Measurements from ENCODE around the gene GABBR2.
"Not testable (repeated sequence)": the region's sequence is repeated elsewhere in the genome, so short reads cannot be mapped to it uniquely, and the experiment has no call there.

Gene GABBR2

GRCh38 chr9:98271479-98271878, 437.3 kb downstream of the GABBR2 start:
- Mint-ChIP-seq H3K36me3 (ENCODE audit: low read depth) (no peaks in the 10 kb centered on the region), H3K4me3 (no peak overlapping the region), H3K4me1 (peaks cover 25% of the 10 kb centered on the region), H3K27ac (no peak overlapping the region), H3K27me3 (ENCODE audit: low read depth) (peaks cover 28% of the 10 kb centered on the region), H3K9me3 (no peaks in the 10 kb centered on the region)
- no peak for TF ChIP-seq CTCF (IDR thresholded peaks at IDR 0.05; ENCODE audit: unreplicated experiment in 3 of 3)

GRCh38 chr9:98270284-98270683, 438.5 kb downstream of the GABBR2 start:
- not testable (repeated sequence) for H3K4me3 Mint-ChIP-seq; H3K9me3 Mint-ChIP-seq; H3K36me3 Mint-ChIP-seq (ENCODE audit: low read depth)

GRCh38 chr9:98269652-98270051, 439.1 kb downstream of the GABBR2 start:
- H3K27me3 Mint-ChIP-seq (ENCODE audit: low read depth), result peaks cover 24% of the 10 kb centered on the region
- H3K27ac Mint-ChIP-seq; H3K36me3 Mint-ChIP-seq (ENCODE audit: low read depth); H3K9me3 Mint-ChIP-seq; H3K4me3 Mint-ChIP-seq: not testable (repeated sequence)
- H3K4me1 Mint-ChIP-seq, result peaks cover 25% of the 10 kb centered on the region

More at GRCh38 chr9:98270284-98270683, 438.5 kb downstream of the GABBR2 start:
- H3K27ac Mint-ChIP-seq, result not testable (repeated sequence)
- Mint-ChIP-seq H3K27me3 (ENCODE audit: low read depth) (peaks cover 24% of the 10 kb centered on the region), H3K4me1 (peaks cover 25% of the 10 kb centered on the region)

- Mint-ChIP-seq H3K4me1 (peaks cover 25% of the 10 kb centered on the region), H3K27me3 (ENCODE audit: low read depth) (peaks cover 20% of the 10 kb centered on the region)
- H3K4me3 Mint-ChIP-seq; H3K9me3 Mint-ChIP-seq; H3K27ac Mint-ChIP-seq; H3K36me3 Mint-ChIP-seq (ENCODE audit: low read depth): not testable (repeated sequence)
These were observed 441.2 kb downstream of the GABBR2 start for GRCh38 chr9:98267556-98267955.

GRCh38 chr9:98264516-98264915, 444.2 kb downstream of the GABBR2 start:
- no peaks in the 10 kb centered on the region for H3K9me3 Mint-ChIP-seq
- H3K4me3 Mint-ChIP-seq, result no peak overlapping the region
- H3K4me1 Mint-ChIP-seq, result peaks cover 2% of the 10 kb centered on the region
- TF ChIP-seq CTCF (IDR thresholded peaks at IDR 0.05; ENCODE audit: unreplicated experiment in 3 of 3), result no peak
- H3K36me3 Mint-ChIP-seq (ENCODE audit: low read depth), result no peaks in the 10 kb centered on the region
- H3K27me3 Mint-ChIP-seq (ENCODE audit: low read depth), result peaks cover 9% of the 10 kb centered on the region
- H3K27ac Mint-ChIP-seq, result no peak overlapping the region

GRCh38 chr9:98263482-98264357, 445.0 kb downstream of the GABBR2 start:
- peaks cover 9% of the 10 kb centered on the region for H3K27me3 Mint-ChIP-seq (ENCODE audit: low read depth)
- H3K9me3 Mint-ChIP-seq, result no peaks in the 10 kb centered on the region
- no peaks in the 10 kb centered on the region for H3K4me1 Mint-ChIP-seq
- H3K4me3 Mint-ChIP-seq, result no peak overlapping the region
- no peaks in the 10 kb centered on the region for H3K36me3 Mint-ChIP-seq (ENCODE audit: low read depth)
- H3K27ac Mint-ChIP-seq, result no peak overlapping the region
- TF ChIP-seq CTCF (IDR thresholded peaks at IDR 0.05; ENCODE audit: unreplicated experiment in 3 of 3), result peak; percentile 91 to 96 (median 95)

- Mint-ChIP-seq H3K27ac (no peak overlapping the region), H3K9me3 (no peaks in the 10 kb centered on the region), H3K4me3 (no peak overlapping the region), H3K27me3 (ENCODE audit: low read depth) (peaks cover 4% of the 10 kb centered on the region), H3K36me3 (ENCODE audit: low read depth) (no peaks in the 10 kb centered on the region), H3K4me1 (no peaks in the 10 kb centered on the region)
- TF ChIP-seq CTCF (IDR thresholded peaks at IDR 0.05; ENCODE audit: unreplicated experiment in 3 of 3), result no peak
These were observed 445.7 kb downstream of the GABBR2 start for GRCh38 chr9:98263080-98263479.
